Panc1 (cell line): ENCODE measurements around the gene KIAA1217. TPM values are rescaled to one million over a fixed set of nuclear protein-coding genes. Genes with fewer than 3 reads are reported as not detected.

ENCODE experiments used
- ATAC-seq: fragments of 200-7000 bp; cut with Tn5 transposase; 2 replicates; pipeline ENCODE4 v1.9.1; 2020; ENCODE audit warnings: mild to moderate bottlenecking, moderate library complexity
- BruUV-seq: library from RNA; stranded (reverse); fragments of 400-500 nt; replicated peaks from 2 replicates; lab custom pipeline; 2021; lab: Mats Ljungman, UMichigan
- CTCF ChIA-PET: fragments of 300-600 bp; sonication (Branson Sonifier 250); formaldehyde crosslinking; loops from one replicate; lab custom pipeline; 2022; ENCODE audit warnings: antibody characterized with exemption; lab: Charles Lee
- POLR2A ChIA-PET: fragments of 300-600 bp; sonication (Branson Sonifier 250); formaldehyde crosslinking; loops from one replicate; lab custom pipeline; 2022; ENCODE audit warnings: antibody characterized with exemption; lab: Charles Lee
- DNase-seq: peaks from one replicate; pipeline ENCODE4 v3.0.0-alpha.2; 2010; ENCODE audit warnings: low read depth, low spot score
- H3K27ac ChIP-seq: 2 replicates; pipeline ENCODE4 v1.5.1; 2011; ENCODE audit warnings: mild to moderate bottlenecking, low read length, inconsistent platforms
- H3K27me3 ChIP-seq: fragments of 200-500 bp; sonication (Bioruptor generic); 2 replicates; pipeline ENCODE4 v1.6.0; 2014; ENCODE audit warnings: low read length, inconsistent platforms; ENCODE audit not compliant: control insufficient read depth, insufficient read depth
- H3K36me3 ChIP-seq: fragments of 200-500 bp; sonication (Bioruptor generic); 2 replicates; pipeline ENCODE4 v1.5.1; 2014; ENCODE audit warnings: inconsistent platforms, mild to moderate bottlenecking, low read length, moderate library complexity; ENCODE audit not compliant: control insufficient read depth, insufficient read depth
- H3K4me1 ChIP-seq: 2 replicates; pipeline ENCODE4 v1.5.1; 2011; ENCODE audit warnings: inconsistent platforms, mild to moderate bottlenecking, low read length, moderate library complexity; ENCODE audit not compliant: control insufficient read depth, insufficient read depth
- H3K4me3 ChIP-seq, 2 experiments: 2 replicates each; pipeline ENCODE4 v1.5.1; 2011 to 2012; ENCODE audit warnings: low read depth in 2 of 2, low read length in 2 of 2, mild to moderate bottlenecking in 2 of 2, inconsistent platforms in 1 of 2, moderate library complexity in 1 of 2
- H3K9me3 ChIP-seq: fragments of 200-500 bp; sonication (Bioruptor generic); 2 replicates; pipeline ENCODE4 v1.5.1; 2014; ENCODE audit warnings: low read depth, mild to moderate bottlenecking, inconsistent platforms, low read length, moderate library complexity; ENCODE audit not compliant: control insufficient read depth, insufficient read depth
- CTCF ChIP-seq: fragments of 450-650 bp; IDR thresholded peaks from 2 replicates; pipeline ENCODE4 v1.5.1; 2017; ENCODE audit warnings: mild to moderate bottlenecking
- POLR2AphosphoS5 ChIP-seq: IDR thresholded peaks from 2 replicates; pipeline ENCODE4 v1.6.1; 2012; ENCODE audit warnings: mild to moderate bottlenecking, low read depth, low read length, moderate library complexity
- REST ChIP-seq, 2 experiments: IDR thresholded peaks; 2 replicates each; pipeline ENCODE4 v1.6.1; 2011 to 2012; ENCODE audit warnings: low read depth in 2 of 2, control low read depth in 1 of 2, low read length in 1 of 2, mild to moderate bottlenecking in 1 of 2, moderate library complexity in 1 of 2; ENCODE audit not compliant: insufficient read depth in 1 of 2
- SIN3A ChIP-seq: IDR thresholded peaks from 2 replicates; pipeline ENCODE4 v1.6.1; 2012; ENCODE audit warnings: low read depth, mild to moderate bottlenecking, low read length, moderate library complexity, borderline replicate concordance; ENCODE audit not compliant: insufficient read depth
- TCF7L2 ChIP-seq: IDR thresholded peaks from 2 replicates; pipeline ENCODE4 v1.6.1; 2011; ENCODE audit warnings: mild to moderate bottlenecking, low read depth, low read length, inconsistent platforms
- in situ Hi-C: cut with HindIII; loops from 2 replicates; pipeline ENCODE4 v1.10.0; 2016; ENCODE audit warnings: low sequenced_read_pairs, low pct_unique_long_range_greater_than_20kb
- intact Hi-C: fragments of 100-400 bp; cut with micrococcal nuclease; formaldehyde crosslinking; loops from one replicate; pipeline ENCODE4 v1.10.0; 2022; ENCODE audit not compliant: unreplicated experiment
- total RNA-seq: library from RNA; stranded (reverse); gene quantifications from one replicate; pipeline ENCODE4 v1.2.1, GENCODE V29; 2021; ENCODE audit not compliant: unreplicated experiment

Gene KIAA1217
- total RNA-seq, 1 experiment from 2014 or later: 11.6 TPM

- Histone ChIP-seq H3K9me3 (no peaks in the 10 kb centered on the region), H3K27ac (peak overlapping the region; percentile 66), H3K36me3 (no peaks in the 10 kb centered on the region), H3K27me3 (no peaks in the 10 kb centered on the region), H3K4me1 (peaks cover 2% of the 10 kb centered on the region; the same call in 1 of the 2 replicates), H3K4me3 (no peak overlapping the region)
- ATAC-seq (peak; percentile 95), DNase-seq (peak; percentile 33)
- BruUV-seq: no TSS peak
- intact Hi-C loops: no loop called here
- CTCF ChIA-PET: interaction anchor here (0.5 to 0.7 kb wide), 3 partner anchors 17 to 100 kb away, joined by 3 to 4 read pairs (median 4); no protein-coding TSS in a partner anchor
- TF ChIP-seq REST (IDR thresholded peaks at IDR 0.05; ENCODE audit: insufficient read depth in 1 of 2, low read depth in 2 of 2, low read length in 1 of 2) (no peak), CTCF (peak; percentile 47), SIN3A (no peak), TCF7L2 (no peak), POLR2AphosphoS5 (no peak)
- in situ Hi-C loops: no loop called here
- POLR2A ChIA-PET: no interaction called here
Measured at GRCh38 chr10:24383681-24384106, 174.8 kb downstream of the KIAA1217 start.

- H3K27me3 ChIP-seq: no peaks in the 10 kb centered on the region
- TF ChIP-seq SIN3A: no peak
- TF ChIP-seq REST (IDR thresholded peaks at IDR 0.05; ENCODE audit: insufficient read depth in 1 of 2, low read depth in 2 of 2, low read length in 1 of 2): no peak
- no peak for TF ChIP-seq CTCF
- no peak for TF ChIP-seq POLR2AphosphoS5
- no peak for TF ChIP-seq TCF7L2
- H3K27ac ChIP-seq: peak overlapping the region; percentile 23; the same call in 1 of the 2 replicates
- no peak overlapping the region for H3K4me3 ChIP-seq
- DNase-seq: no peak
- in situ Hi-C loops: no loop called here
- intact Hi-C loops: no loop called here
- POLR2A ChIA-PET: no interaction called here
- H3K9me3 ChIP-seq: no peaks in the 10 kb centered on the region
- ATAC-seq: no peak
- BruUV-seq: no TSS peak
- H3K4me1 ChIP-seq: peaks cover 2% of the 10 kb centered on the region; the same call in 1 of the 2 replicates
- no peaks in the 10 kb centered on the region for H3K36me3 ChIP-seq
- CTCF ChIA-PET: no interaction called here
Measured at GRCh38 chr10:24384954-24385353, 176.0 kb downstream of the KIAA1217 start.
